ENCODE measurements around the gene EFHC1.

EFHC1 gene

DNA sequence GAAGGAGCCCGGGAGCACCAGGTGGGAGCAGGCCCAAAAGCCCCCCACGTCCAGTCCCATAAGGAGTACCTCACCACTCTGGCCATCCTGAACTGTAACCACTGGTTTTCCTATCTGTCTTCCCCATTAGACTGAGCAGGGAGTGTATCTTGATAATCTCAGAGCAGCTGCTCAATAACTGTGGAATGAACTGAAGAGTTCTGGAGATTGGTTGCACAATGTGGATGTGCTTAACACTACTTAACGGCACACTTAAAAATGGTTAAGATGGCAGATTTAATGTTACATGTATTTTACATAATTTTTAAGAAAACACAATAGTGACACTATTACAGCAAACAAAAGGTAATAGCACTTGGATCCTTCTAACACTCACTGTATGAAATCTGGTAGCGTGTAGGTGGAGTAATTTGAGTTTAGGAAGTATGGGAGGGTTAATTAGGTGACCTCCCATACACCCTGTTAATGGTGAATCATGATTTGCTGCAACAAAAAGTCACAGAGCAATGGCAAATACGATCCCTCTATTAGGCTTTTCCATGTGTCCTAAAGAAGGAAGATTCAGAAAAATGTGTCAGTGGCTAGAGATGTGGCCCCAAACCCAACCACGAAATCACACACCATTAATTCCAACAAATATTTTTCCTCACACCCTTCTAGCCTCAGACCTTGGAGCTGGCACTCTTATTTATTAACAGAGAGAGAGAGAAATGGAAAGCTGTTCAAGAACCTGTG, 138.3 kb downstream of the EFHC1 start:
- no peak for DNase-seq

DNA sequence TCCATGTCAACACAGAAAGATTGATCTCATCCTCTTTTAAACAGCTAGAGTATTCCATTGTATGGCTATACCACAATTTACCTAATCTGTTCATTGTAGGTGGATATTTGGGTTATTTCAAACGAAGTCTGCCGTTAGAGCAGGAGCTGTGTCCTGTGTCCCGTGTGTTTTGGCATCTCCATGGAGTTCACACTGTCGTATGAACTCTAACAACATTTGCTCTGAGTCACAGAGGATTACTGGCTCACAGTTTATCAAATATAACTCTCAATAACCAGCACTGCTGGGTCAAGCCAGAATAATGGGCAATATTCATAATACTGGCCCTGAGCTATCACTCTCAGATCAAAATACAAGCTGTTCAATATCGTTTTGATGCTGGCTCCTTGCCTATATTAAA, 140.3 kb downstream of the EFHC1 start:
- no peak for DNase-seq

DNA sequence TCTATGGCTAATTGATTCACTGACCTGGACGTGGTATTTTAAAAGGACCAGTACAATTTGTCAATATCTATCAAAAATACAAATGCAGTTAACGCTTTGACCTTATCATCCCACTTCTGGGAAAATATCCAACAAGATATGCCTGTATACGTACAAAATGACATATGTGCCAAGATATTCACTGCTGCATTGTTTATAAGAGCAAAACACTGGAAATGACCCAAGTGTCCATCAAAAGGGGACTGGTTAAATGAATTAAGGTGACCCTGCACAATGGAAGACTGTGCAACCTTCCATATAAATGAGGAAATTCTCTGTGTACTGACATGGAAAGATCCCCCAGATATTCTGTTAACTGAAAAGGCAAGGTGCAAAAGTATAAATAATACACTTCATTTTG, 142.8 kb downstream of the EFHC1 start:
- no peak for DNase-seq

DNA sequence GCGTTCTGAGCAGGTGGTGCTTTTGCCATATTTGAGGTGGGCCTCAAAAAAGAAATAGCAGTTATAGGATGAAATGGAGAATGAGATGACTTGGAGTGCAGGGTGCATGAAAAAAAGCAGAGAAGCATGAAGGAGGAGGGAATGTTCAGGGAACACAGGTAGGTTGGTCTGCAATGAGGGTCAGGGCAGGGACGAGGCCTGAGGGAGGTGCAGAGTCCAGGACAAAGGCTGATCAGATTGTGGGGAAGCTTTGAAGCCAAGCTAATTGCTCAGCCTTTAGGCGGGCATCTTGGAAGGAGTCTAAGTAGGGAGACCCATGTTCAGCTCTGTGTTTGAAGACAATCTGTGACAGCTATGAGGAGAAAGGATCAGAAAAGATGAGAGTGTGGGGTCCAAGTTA, 144.7 kb downstream of the EFHC1 start:
- no peak for DNase-seq

DNA sequence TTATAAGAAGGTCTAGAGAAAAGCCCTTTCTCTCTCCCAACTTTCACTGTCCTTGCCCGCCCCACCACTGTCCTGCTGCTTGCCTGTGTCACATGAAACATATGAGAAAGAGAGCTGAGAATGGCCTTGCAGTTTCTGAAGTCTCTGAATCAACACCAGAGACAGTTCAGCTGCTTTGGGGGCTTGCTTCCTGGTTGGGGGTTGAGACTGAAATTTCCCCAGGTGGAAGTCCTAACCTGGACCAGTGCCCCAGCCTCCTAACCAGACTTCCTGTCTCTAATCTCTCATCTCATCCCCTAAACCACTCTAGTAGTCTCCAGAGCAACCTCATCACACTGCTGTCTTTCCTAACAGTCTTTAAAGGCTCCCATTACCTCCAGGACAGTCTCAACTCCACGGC, 146.1 kb downstream of the EFHC1 start:
- no peak for DNase-seq

DNA sequence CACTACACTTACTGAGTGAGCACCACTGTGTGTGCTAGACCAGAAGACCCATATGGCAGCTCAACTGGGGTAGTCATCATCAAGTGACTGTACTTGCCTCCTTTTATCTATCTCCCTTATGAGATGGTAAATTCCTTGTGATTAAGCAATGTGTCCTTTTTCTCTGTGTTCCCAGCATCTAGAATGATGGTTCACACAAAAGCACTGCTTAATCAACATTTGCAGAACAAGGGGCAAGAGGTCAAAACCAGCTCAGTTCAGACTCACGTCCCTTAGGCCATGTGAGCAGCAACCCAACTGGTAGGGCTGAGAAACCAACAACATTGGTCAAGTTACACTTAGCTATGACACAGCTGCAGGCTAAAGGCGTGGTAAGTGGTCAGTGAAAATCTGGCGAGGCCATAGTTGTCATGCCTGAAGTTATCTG, 146.7 kb downstream of the EFHC1 start:
- DNase-seq: no peak

DNA sequence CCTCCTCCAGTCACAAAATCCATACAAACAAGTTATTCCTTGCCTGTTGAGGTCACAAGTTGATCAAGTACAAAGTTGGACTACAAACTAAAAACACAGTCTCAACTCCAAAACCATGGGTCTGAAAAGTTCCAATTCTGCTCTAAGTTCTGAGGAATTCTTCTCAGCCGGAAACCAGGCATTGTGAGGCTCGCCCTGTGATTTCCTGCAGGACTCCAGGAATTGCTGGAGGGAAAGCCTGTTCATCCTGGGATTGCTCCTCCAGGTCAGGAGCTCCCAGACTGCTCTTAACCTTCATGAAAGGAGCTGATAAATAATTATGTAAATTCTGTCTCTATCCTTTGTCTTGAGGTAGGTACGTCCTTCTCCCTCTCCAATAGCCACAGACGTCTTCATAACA, 148.2 kb downstream of the EFHC1 start:
- no peak for DNase-seq

DNA sequence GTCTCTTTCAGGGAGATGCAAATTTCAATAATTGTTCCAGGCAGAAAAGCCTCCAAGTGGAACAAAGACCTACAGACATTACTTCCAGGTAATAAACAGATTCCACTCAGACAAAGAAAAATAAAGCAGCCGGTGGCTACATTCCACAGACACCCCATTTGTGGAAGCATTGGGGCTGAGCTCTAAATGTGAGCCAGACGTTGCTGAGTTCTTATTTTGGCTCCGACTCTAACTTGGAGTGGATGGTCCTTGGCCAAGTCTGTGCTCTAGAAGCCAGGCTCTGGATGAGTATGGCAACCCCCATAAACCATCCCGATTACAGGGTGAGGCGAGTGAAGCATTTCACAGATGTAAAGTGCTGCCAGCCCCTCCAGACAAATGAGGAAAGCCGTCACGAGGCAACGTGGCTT, 150.2 kb downstream of the EFHC1 start:
- DNase-seq: no peak

DNA sequence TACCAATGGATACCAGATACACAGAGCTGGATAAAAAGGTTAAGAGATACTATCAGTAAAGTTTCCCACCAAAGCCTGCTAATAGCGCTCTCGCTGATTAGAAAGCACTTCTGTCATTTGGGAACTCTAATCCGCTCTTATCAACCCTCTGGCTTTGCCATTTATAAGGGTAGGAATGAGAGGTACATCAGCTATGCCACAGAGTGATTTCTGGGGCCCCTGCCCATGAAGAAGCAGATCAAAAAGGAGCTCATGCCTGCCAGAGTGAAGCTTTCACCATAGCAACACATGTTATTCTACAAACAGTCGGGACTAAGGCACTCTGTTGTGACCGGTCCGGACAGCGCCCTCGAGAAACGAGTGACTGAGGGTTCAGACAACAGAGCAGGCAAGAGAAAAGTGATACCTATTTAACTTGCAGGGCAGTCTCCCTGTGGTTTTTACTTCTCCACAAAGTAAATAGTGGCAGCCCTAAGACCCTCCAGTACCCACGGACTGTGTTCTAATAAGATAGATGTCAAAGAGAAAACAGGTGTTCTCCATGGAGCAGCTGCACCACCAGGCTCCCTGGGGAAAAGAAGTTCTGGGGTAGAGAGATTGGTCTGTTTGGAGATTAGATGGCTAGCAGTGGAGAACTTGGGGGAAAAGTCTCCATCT, 151.1 kb downstream of the EFHC1 start:
- no peak for DNase-seq

DNA sequence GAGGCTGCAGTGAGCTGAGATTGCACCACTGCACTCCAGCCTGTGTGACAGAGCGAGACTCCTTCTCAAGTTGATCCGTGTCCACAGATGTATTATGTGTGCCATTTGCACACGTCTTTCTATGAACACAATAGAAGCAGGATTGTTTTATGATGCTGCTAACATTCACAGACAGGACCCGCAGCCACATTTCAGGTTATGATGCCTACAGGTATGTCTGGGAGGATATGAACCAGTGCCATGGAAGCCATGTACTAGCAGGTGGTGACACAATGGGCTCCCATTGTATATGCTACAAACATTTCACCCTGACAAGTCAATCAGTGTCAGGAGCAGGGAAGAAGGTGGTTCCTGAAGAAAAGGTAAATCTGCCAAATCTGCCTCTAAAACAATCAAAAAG, 152.4 kb downstream of the EFHC1 start:
- no peak for DNase-seq

DNA sequence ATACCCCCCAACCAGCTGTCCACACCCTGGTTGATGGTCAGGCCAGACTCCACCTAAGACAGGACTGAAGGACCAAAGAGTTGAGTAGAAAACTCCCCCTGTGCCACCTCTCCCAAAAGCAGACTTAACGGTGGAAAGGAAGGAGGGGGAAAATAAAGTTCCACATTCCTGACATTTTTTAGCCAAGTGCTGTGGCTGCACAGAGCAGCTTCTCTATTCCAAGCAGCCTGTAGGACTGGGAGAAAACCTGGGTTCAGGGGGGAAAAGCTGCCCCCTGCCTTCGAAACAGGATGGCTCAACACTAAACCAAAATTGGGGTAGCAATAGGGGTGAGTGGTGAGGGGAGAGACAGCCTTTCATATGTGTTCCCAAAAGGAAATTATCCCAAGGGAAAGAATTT, 153.2 kb downstream of the EFHC1 start:
- no peak for DNase-seq
